HFFc6 (cell line): ENCODE results near the gene OR8J3. TPM values are rescaled to one million over a fixed set of nuclear protein-coding genes. Genes with fewer than 3 reads are reported as not detected.

Experiments used
- DNase-seq: peaks from one replicate; pipeline ENCODE4 v3.0.0-alpha.2; 2018
- H3K27ac Mint-ChIP-seq: 2 replicates; pipeline ENCODE4 v1.8.0; 2020; ENCODE audit warnings: mild to moderate bottlenecking, mixed read lengths
- H3K27me3 Mint-ChIP-seq: 2 replicates; pipeline ENCODE4 v1.8.0; 2021; ENCODE audit warnings: mild to moderate bottlenecking, moderate library complexity, mixed read lengths; ENCODE audit not compliant: insufficient read depth
- H3K36me3 Mint-ChIP-seq: 2 replicates; pipeline ENCODE4 v1.8.0; 2021; ENCODE audit warnings: low read depth, mixed read lengths
- H3K4me1 Mint-ChIP-seq: 2 replicates; pipeline ENCODE4 v1.8.0; 2020; ENCODE audit warnings: low read depth, mixed read lengths
- H3K4me3 Mint-ChIP-seq: 2 replicates; pipeline ENCODE4 v1.8.0; 2020; ENCODE audit warnings: mild to moderate bottlenecking, moderate library complexity, mixed read lengths
- H3K9me3 Mint-ChIP-seq: 2 replicates; pipeline ENCODE4 v1.8.0; 2020; ENCODE audit warnings: mild to moderate bottlenecking, mixed read lengths
- CTCF ChIP-seq: fragments of 200-600 bp; sonication (generic); IDR thresholded peaks from 2 replicates; pipeline ENCODE4 v1.5.0; 2021; ENCODE audit warnings: antibody characterized with exemption, mild to moderate bottlenecking
- total RNA-seq, 6 experiments: library from RNA; stranded (reverse); fragmentation: NEBNext Ultra II Directional; extraction: Animal tissue kit (Norgen Biotek cat#: 25700); gene quantifications; 2 replicates in 1 of 6; 3 replicates in 5 of 6; pipeline ENCODE4 v1.2.3, GENCODE V29; 2021

The OR8J3 gene
- total RNA-seq, 6 experiments from 2014 or later = not detected

GRCh38 chr11:56103210-56103737, 36.7 kb downstream of the OR8J3 start, which contains the start of gene OR8H2:
Gene OR8H2 (plus strand): TSS chr11:56103687. CDS start chr11:56105043, 1,356 bp downstream.
- no peaks in the 10 kb centered on the region for H3K4me1 Mint-ChIP-seq
- no peak for DNase-seq
- TF ChIP-seq CTCF = no peak

GRCh38 chr11:56093008-56093407, 47.0 kb downstream of the OR8J3 start, which contains the start of gene OR8I2:
Gene OR8I2 (plus strand): TSS chr11:56093308. CDS start chr11:56093308, 0 bp downstream.
- no peak for DNase-seq
- Mint-ChIP-seq H3K36me3 (no peaks in the 10 kb centered on the region), H3K9me3 (peaks cover 10% of the 10 kb centered on the region), H3K4me1 (no peaks in the 10 kb centered on the region), H3K4me3 (no peak within 1 kb of the TSS), H3K27ac (no peak within 1 kb of the TSS), H3K27me3 (no peaks in the 10 kb centered on the region)
- no peak for TF ChIP-seq CTCF

More at GRCh38 chr11:56103210-56103737, 36.7 kb downstream of the OR8J3 start, which contains the start of gene OR8H2:
- H3K9me3 Mint-ChIP-seq = peaks cover 19% of the 10 kb centered on the region
- no peak within 1 kb of the TSS for H3K4me3 Mint-ChIP-seq
- no peaks in the 10 kb centered on the region for H3K36me3 Mint-ChIP-seq
- H3K27me3 Mint-ChIP-seq = no peaks in the 10 kb centered on the region
- no peak within 1 kb of the TSS for H3K27ac Mint-ChIP-seq

GRCh38 chr11:56089697-56090096, 50.3 kb downstream of the OR8J3 start:
- Mint-ChIP-seq H3K27me3 (no peaks in the 10 kb centered on the region), H3K27ac (no peak overlapping the region), H3K9me3 (peaks cover 15% of the 10 kb centered on the region), H3K4me1 (no peaks in the 10 kb centered on the region), H3K4me3 (no peak overlapping the region), H3K36me3 (no peaks in the 10 kb centered on the region)
- no peak for TF ChIP-seq CTCF
- DNase-seq = no peak

Other genes starting within 250 kb of the OR8J3 start
- gene OR5W2, start 225.6 kb downstream of the OR8J3 start, total RNA-seq = not detected
- not detected for gene OR5I1, start 203.8 kb downstream of the OR8J3 start, total RNA-seq
- not detected for gene OR10AG1, start 170.3 kb downstream of the OR8J3 start, total RNA-seq
- gene OR5F1, start 145.6 kb downstream of the OR8J3 start, total RNA-seq = not detected
- gene OR5AS1, start 112.5 kb downstream of the OR8J3 start, total RNA-seq = not detected
- not detected for gene OR8I2, start 46.9 kb downstream of the OR8J3 start, total RNA-seq
- gene OR8H2, start 36.5 kb downstream of the OR8J3 start, total RNA-seq = not detected
- gene OR8H3, start 17.8 kb downstream of the OR8J3 start, total RNA-seq = not detected
- not detected for gene OR8K5, start 20.1 kb upstream of the OR8J3 start, total RNA-seq
- gene OR5J2, start 36.4 kb upstream of the OR8J3 start, total RNA-seq = not detected
- gene OR5T2, start 94.1 kb upstream of the OR8J3 start, total RNA-seq = not detected
- not detected for gene OR5T3, start 112.1 kb upstream of the OR8J3 start, total RNA-seq
- not detected for gene OR5T1, start 134.0 kb upstream of the OR8J3 start, total RNA-seq
- gene OR8H1, start 152.1 kb upstream of the OR8J3 start, total RNA-seq = not detected
- not detected for gene OR8K3, start 174.9 kb upstream of the OR8J3 start, total RNA-seq
- gene OR8K1, start 205.8 kb upstream of the OR8J3 start, total RNA-seq = not detected
- gene OR8J1, start 214.1 kb upstream of the OR8J3 start, total RNA-seq = not detected
- not detected for gene OR8U1, start 235.4 kb upstream of the OR8J3 start, total RNA-seq